Neuronal stem cell (in vitro differentiated cells): ENCODE results near the gene PLD4.

Experiments used
- DNase-seq: peaks from one replicate; pipeline ENCODE4 v3.0.0-alpha.2; 2013; ENCODE audit warnings: low spot score
- H2AFZ ChIP-seq: one replicate; pipeline ENCODE4 v1.6.1; 2013; ENCODE audit warnings: mild to moderate bottlenecking, low read length, inconsistent platforms
- H2AK5ac ChIP-seq: 2 replicates; pipeline ENCODE4 v1.6.1; 2013; ENCODE audit warnings: low read depth, mild to moderate bottlenecking, inconsistent platforms, low read length, moderate library complexity, mixed read lengths
- H2BK120ac ChIP-seq: 2 replicates; pipeline ENCODE4 v1.6.1; 2013; ENCODE audit warnings: low read depth, mild to moderate bottlenecking, inconsistent platforms, low read length, moderate library complexity, mixed read lengths
- H2BK12ac ChIP-seq: one replicate; pipeline ENCODE4 v1.6.1; 2013; ENCODE audit warnings: low read length, inconsistent platforms
- H2BK15ac ChIP-seq: 2 replicates; pipeline ENCODE4 v1.6.1; 2013; ENCODE audit warnings: mild to moderate bottlenecking, low read length, inconsistent platforms, mixed read lengths
- H2BK5ac ChIP-seq: one replicate; pipeline ENCODE4 v1.6.1; 2013; ENCODE audit warnings: inconsistent platforms, mild to moderate bottlenecking, low read length, moderate library complexity
- H3K14ac ChIP-seq: one replicate; pipeline ENCODE4 v1.6.1; 2013; ENCODE audit warnings: low read length, inconsistent platforms
- H3K18ac ChIP-seq: 2 replicates; pipeline ENCODE4 v1.6.1; 2013; ENCODE audit warnings: low read length, inconsistent platforms
- H3K23ac ChIP-seq: 2 replicates; pipeline ENCODE4 v1.6.1; 2013; ENCODE audit warnings: low read depth, mild to moderate bottlenecking, mixed read lengths, low read length, inconsistent platforms; ENCODE audit not compliant: poor library complexity
- H3K27ac ChIP-seq: replicated peaks from 3 replicates; pipeline ENCODE4 v1.5.1; 2013; ENCODE audit warnings: low read length, inconsistent platforms
- H3K27me3 ChIP-seq, 3 experiments: 2 replicates each; pipeline ENCODE4 v1.6.1; 2013; ENCODE audit warnings: low read length in 3 of 3, mild to moderate bottlenecking in 2 of 3, inconsistent platforms in 1 of 3, low read depth in 1 of 3, mixed read lengths in 1 of 3, moderate library complexity in 1 of 3; ENCODE audit not compliant: control insufficient read depth in 3 of 3, insufficient read depth in 3 of 3
- H3K36me3 ChIP-seq, 2 donors: replicated peaks in 1 of 2; 2 replicates each; pipeline ENCODE4 v1.6.1; 2013; ENCODE audit warnings: low read length in 2 of 2; ENCODE audit not compliant: control insufficient read depth in 2 of 2, insufficient read depth in 2 of 2
- H3K4ac ChIP-seq: 2 replicates; pipeline ENCODE4 v1.6.1; 2013; ENCODE audit warnings: inconsistent platforms, mild to moderate bottlenecking, low read length, moderate library complexity
- H3K4me1 ChIP-seq, 2 donors: 1 replicate in 1 of 2; 2 replicates in 1 of 2; pipeline ENCODE4 v1.6.1; 2013; ENCODE audit warnings: low read length in 2 of 2, low read depth in 1 of 2; ENCODE audit not compliant: control insufficient read depth in 2 of 2, insufficient read depth in 1 of 2
- H3K4me2 ChIP-seq: one replicate; pipeline ENCODE4 v1.6.1; 2013; ENCODE audit warnings: mild to moderate bottlenecking, low read length, inconsistent platforms; ENCODE audit not compliant: insufficient read depth, poor library complexity, severe bottlenecking
- H3K4me3 ChIP-seq, 2 donors: 2 replicates each; pipeline ENCODE4 v1.5.1; 2013; ENCODE audit warnings: low read length in 2 of 2, mild to moderate bottlenecking in 2 of 2, inconsistent platforms in 1 of 2, moderate library complexity in 1 of 2
- H3K79me1 ChIP-seq: one replicate; pipeline ENCODE4 v1.6.1; 2013; ENCODE audit warnings: low read depth, mild to moderate bottlenecking, inconsistent platforms, low read length, moderate library complexity
- H3K9ac ChIP-seq: one replicate; pipeline ENCODE4 v1.6.1; 2013; ENCODE audit warnings: mild to moderate bottlenecking, low read depth, low read length, inconsistent platforms; ENCODE audit not compliant: poor library complexity
- H3K9me3 ChIP-seq, 2 donors: replicated peaks in 1 of 2; 2 replicates each; pipeline versions ENCODE3 to v1.6.1; 2013; ENCODE audit warnings: low read length in 2 of 2, mild to moderate bottlenecking in 2 of 2, inconsistent platforms in 1 of 2, low read depth in 1 of 2, mixed read lengths in 1 of 2, moderate library complexity in 1 of 2; ENCODE audit not compliant: control insufficient read depth in 2 of 2, insufficient read depth in 1 of 2
- H4K8ac ChIP-seq: one replicate; pipeline ENCODE4 v1.6.1; 2013; ENCODE audit warnings: low read depth, mild to moderate bottlenecking, inconsistent platforms, low read length, moderate library complexity
- H4K91ac ChIP-seq: one replicate; pipeline ENCODE4 v1.6.1; 2013; ENCODE audit warnings: low read length, low read depth, mild to moderate bottlenecking, inconsistent platforms; ENCODE audit not compliant: poor library complexity
- WGBS, 2 donors: extraction: QIAGEN DNeasy Blood & Tissue Kit; methylation state at CpG; one replicate each; pipeline ENCODE4 v1.1.7; 2013; ENCODE audit warnings: missing lambda C conversion rate in 2 of 2, mixed read lengths in 1 of 2; ENCODE audit not compliant: insufficient read length in 2 of 2, insufficient replicate concordance in 1 of 2; ENCODE audit errors: extremely low coverage in 2 of 2; 5-methylcytosine and 5-hydroxymethylcytosine counted together

PLD4 gene

DNA sequence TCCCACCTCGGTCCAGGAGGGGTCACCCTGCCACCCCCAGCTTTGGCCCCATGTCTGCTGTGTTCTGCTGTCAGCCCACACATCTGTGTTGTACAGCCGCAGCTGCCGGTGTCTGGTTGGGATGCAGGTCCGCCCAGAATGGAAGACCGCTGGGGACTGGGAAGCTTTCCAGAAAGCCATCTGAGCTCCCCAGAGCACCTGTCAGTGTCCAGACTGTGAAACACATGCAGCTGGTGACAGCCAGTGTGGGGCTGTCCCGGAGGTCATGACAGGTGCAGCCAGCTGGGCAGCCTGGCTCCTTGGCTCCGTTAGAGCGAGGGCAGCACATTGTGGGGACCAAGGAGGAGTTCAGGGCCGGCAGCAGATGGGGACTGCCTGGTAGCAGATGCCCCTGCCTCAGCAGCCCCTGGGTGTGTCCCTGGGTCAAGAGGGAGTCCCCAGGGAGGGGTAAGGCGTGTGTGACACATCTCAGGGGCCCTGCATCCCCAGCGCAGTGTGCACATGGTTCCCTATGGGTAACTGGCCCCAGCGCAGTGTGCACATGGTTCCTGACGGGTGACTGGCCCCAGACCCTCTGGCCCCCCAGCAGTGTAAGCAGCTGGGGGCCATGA lies 43.2 kb upstream of the PLD4 start:
- no peak overlapping the region for H3K9ac ChIP-seq
- no peak overlapping the region for H3K27ac ChIP-seq
- H2AK5ac ChIP-seq: peak overlapping the region; percentile 84
- peaks cover 0 to 3% of the 10 kb centered on the region in 2 donors for H3K4me1 ChIP-seq
- no peak overlapping the region for H3K4me3 ChIP-seq
- H2AFZ ChIP-seq: no peak overlapping the region
- H2BK15ac ChIP-seq: no peak overlapping the region
- no peak overlapping the region for H3K23ac ChIP-seq
- H3K4me2 ChIP-seq: no peak overlapping the region
- peaks cover 0 to 2% of the 10 kb centered on the region in 2 donors for H3K9me3 ChIP-seq
- no peak overlapping the region for H4K91ac ChIP-seq
- no peak overlapping the region for H2BK12ac ChIP-seq
- DNase-seq: no peak
- WGBS, 2 donors: no CpG with 5 or more reads among the region's 13 CpGs
- H4K8ac ChIP-seq: no peak overlapping the region
- peak overlapping the region; percentile 75 for H2BK5ac ChIP-seq
- H3K36me3 ChIP-seq: peaks cover 4 to 9% of the 10 kb centered on the region in 2 donors
- H3K18ac ChIP-seq: peak overlapping the region; percentile 17
- H3K14ac ChIP-seq: peak overlapping the region; percentile 56
- H3K27me3 ChIP-seq: no peaks in the 10 kb centered on the region
- H2BK120ac ChIP-seq: no peak overlapping the region
- H3K79me1 ChIP-seq: peaks cover 2% of the 10 kb centered on the region
- H3K4ac ChIP-seq: no peak overlapping the region

GRCh38 chr14:104882325-104882973 lies 42.2 kb upstream of the PLD4 start:
- H3K23ac ChIP-seq: peak overlapping the region; percentile 73
- DNase-seq: no peak
- peak overlapping the region; percentile 74 for H3K18ac ChIP-seq
- no peak overlapping the region for H2AFZ ChIP-seq
- H3K14ac ChIP-seq: no peak overlapping the region
- H3K9ac ChIP-seq: peak overlapping the region; percentile 44
- no peak overlapping the region for H2BK120ac ChIP-seq
- H4K8ac ChIP-seq: peak overlapping the region; percentile 65
- WGBS, 2 donors: no CpG with 5 or more reads among the region's 13 CpGs
- H3K4me2 ChIP-seq: no peak overlapping the region
- H3K9me3 ChIP-seq: peaks cover 0 to 2% of the 10 kb centered on the region in 2 donors
- H3K4me3 ChIP-seq: no peak overlapping the region
- H3K4me1 ChIP-seq: peaks cover 0 to 3% of the 10 kb centered on the region in 2 donors
- no peak overlapping the region for H3K27ac ChIP-seq
- H3K36me3 ChIP-seq: peaks cover 11 to 12% of the 10 kb centered on the region in 2 donors
- peaks cover 5% of the 10 kb centered on the region for H3K79me1 ChIP-seq
- no peak overlapping the region for H4K91ac ChIP-seq
- no peak overlapping the region for H2BK15ac ChIP-seq
- no peak overlapping the region for H2BK12ac ChIP-seq
- peak overlapping the region; percentile 63 for H2AK5ac ChIP-seq
- no peaks in the 10 kb centered on the region for H3K27me3 ChIP-seq
- no peak overlapping the region for H2BK5ac ChIP-seq
- H3K4ac ChIP-seq: no peak overlapping the region

GRCh38 chr14:104882991-104883660 lies 41.6 kb upstream of the PLD4 start:
- Histone ChIP-seq H2AK5ac (peak overlapping the region; percentile 25), H3K18ac (no peak overlapping the region), H3K4ac (no peak overlapping the region), H3K23ac (peak overlapping the region; percentile 85), H3K9me3 (peaks cover 0 to 2% of the 10 kb centered on the region in 2 donors), H3K27me3 (no peaks in the 10 kb centered on the region), H4K91ac (no peak overlapping the region), H2BK12ac (no peak overlapping the region), H4K8ac (peak overlapping the region; percentile 43), H2BK15ac (no peak overlapping the region), H3K4me2 (no peak overlapping the region), H3K9ac (no peak overlapping the region), H3K4me3 (no peak overlapping the region), H3K4me1 (peaks cover 0 to 3% of the 10 kb centered on the region in 2 donors), H3K27ac (no peak overlapping the region), H3K79me1 (peaks cover 6% of the 10 kb centered on the region), H2BK120ac (no peak overlapping the region), H2AFZ (no peak overlapping the region), H2BK5ac (peak overlapping the region; percentile 13), H3K14ac (no peak overlapping the region), H3K36me3 (peaks cover 11 to 12% of the 10 kb centered on the region in 2 donors)
- DNase-seq: no peak
- WGBS, 2 donors: no CpG with 5 or more reads among the region's 38 CpGs
